Retina (tissue), 1 donor: ENCODE data around the gene EEF2KMT.

ENCODE experiments used
- DNase-seq: peaks from one replicate; pipeline ENCODE4 v3.0.0-alpha.2; 2016

EEF2KMT gene

GRCh38 chr16:5040451-5040850, 57.1 kb downstream of the EEF2KMT start:
- no peak for DNase-seq

DNA sequence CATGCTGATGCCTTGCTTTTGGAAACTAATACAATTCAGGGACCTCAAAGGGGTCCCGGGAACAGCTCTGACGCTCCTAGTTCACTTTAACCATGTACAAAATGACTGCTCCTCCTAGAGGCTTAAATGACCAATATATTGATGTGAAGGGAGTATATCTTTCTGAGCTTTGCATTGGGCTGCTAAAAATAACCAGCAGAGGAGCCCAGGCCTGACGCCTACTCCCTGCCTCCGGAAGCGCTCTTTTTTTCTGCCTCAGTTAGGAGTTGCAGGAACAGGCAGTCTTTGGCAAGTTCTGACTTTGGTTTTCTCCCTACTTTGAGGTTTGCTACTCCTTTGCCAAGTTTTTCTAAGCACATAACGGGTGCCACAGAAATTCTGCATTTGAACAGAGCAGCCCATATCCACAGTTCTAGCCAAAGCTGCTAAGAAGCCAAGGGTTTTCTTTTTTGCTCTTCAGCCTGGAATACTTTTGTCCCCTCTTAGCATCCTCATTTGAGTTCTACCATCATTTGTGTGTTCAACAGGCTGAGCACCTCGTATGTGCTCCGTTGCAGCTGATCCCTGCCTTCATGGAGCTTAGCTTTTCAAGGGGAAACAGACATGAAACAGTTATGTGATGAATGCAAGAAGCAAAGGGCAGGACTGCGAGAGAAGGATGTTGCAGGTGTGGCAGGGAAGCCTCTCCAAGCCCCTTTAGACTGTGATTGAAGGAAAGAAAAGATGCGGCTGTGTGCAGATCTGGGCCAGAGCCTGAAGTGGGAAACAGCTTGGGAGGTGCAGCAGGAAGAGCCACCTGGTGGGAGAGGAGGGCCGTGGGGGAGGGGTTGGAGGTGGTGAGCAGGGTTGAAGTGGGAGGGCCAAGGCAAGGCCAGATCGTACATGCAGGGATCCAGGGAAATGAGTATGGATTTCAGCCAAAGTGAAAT, 61.1 kb downstream of the EEF2KMT start:
- no peak for DNase-seq

GRCh38 chr16:5035909-5036227, 61.7 kb downstream of the EEF2KMT start:
- no peak for DNase-seq
